Measurements from ENCODE around the gene ATG16L2.
"Not testable (repeated sequence)": the region's sequence is repeated elsewhere in the genome, so short reads cannot be mapped to it uniquely, and the experiment has no call there.

DNA sequence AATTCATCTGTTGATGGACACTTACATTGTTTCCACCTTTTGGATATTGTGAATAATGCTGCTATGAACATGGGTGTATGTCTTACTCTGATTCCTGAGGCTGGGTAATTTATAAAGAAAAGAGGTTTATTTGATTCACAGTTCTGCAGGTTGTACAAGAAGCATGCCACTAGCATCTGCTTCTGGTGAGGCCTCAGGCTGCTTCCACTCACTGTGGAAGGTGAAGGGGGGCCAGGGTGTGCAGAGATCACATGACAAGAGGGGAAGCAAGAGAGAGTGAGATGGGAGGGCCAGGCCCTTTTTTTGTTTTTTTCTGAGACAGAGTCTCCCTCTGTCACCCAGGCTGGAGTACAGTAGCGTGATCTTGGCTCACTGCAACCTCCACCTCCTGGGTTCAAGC is 7.8 kb upstream of the ATG16L2 start:
- TF ChIP-seq, protein P1, sequence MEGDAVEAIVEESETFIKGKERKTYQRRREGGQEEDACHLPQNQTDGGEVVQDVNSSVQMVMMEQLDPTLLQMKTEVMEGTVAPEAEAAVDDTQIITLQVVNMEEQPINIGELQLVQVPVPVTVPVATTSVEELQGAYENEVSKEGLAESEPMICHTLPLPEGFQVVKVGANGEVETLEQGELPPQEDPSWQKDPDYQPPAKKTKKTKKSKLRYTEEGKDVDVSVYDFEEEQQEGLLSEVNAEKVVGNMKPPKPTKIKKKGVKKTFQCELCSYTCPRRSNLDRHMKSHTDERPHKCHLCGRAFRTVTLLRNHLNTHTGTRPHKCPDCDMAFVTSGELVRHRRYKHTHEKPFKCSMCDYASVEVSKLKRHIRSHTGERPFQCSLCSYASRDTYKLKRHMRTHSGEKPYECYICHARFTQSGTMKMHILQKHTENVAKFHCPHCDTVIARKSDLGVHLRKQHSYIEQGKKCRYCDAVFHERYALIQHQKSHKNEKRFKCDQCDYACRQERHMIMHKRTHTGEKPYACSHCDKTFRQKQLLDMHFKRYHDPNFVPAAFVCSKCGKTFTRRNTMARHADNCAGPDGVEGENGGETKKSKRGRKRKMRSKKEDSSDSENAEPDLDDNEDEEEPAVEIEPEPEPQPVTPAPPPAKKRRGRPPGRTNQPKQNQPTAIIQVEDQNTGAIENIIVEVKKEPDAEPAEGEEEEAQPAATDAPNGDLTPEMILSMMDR (IDR thresholded peaks at IDR 0.05; ENCODE audit: insufficient read depth, low read depth, low read length), result not testable (repeated sequence)
- TF ChIP-seq EZH2 (IDR thresholded peaks at IDR 0.05; ENCODE audit: insufficient read depth, low read length), result not testable (repeated sequence)

Measured in astrocyte (in vitro differentiated cells and primary cell).